AG04450 (cell line): Measurements from ENCODE around the gene UBTF. TPM values are rescaled to one million over a fixed set of nuclear protein-coding genes. Genes with fewer than 3 reads are reported as not detected.

ENCODE experiments used
- CTCF ChIA-PET: fragments of 300-600, 350-600 bp; formaldehyde crosslinking; extraction: SDS; loops from one replicate; lab custom pipeline; 2022; ENCODE audit warnings: antibody characterized with exemption, inconsistent platforms; lab: Charles Lee
- POLR2A ChIA-PET: fragments of 350-600 bp; formaldehyde crosslinking; extraction: SDS; loops from one replicate; lab custom pipeline; 2021; ENCODE audit warnings: antibody characterized with exemption, inconsistent platforms; lab: Yijun Ruan, JAX
- DNase-seq: peaks from one replicate; pipeline ENCODE4 v3.0.0-alpha.2; 2011; ENCODE audit warnings: low read depth, low spot score
- H3K27ac ChIP-seq: one replicate; pipeline ENCODE4 v1.5.1; 2012; ENCODE audit warnings: low read depth, low read length, control low read depth
- H3K27me3 ChIP-seq: one replicate; pipeline ENCODE4 v1.6.0; 2012; ENCODE audit warnings: low read length; ENCODE audit not compliant: control insufficient read depth, insufficient read depth
- H3K4me3 ChIP-seq: 2 replicates; pipeline ENCODE4 v1.5.1; 2011; ENCODE audit warnings: mild to moderate bottlenecking, low read depth, low read length, control low read depth
- H3K9me3 ChIP-seq: 2 replicates; pipeline ENCODE4 v1.5.1; 2012; ENCODE audit warnings: low read length; ENCODE audit not compliant: control insufficient read depth, insufficient read depth
- polyA plus RNA-seq: library from polyadenylated mRNA; depleted of rRNA; stranded (reverse); fragments of >200 nt; gene quantifications from 2 replicates; pipeline ENCODE4 v1.2.3, GENCODE V29; 2011
- TF ChIP-seq, protein P1 (sequence below): IDR thresholded peaks from 2 replicates; pipeline ENCODE4 v1.5.1; 2011; ENCODE audit warnings: low read depth, low read length, control low read depth, inconsistent platforms

Gene UBTF
- polyA plus RNA-seq, 1 experiment = 26.6 TPM

DNA sequence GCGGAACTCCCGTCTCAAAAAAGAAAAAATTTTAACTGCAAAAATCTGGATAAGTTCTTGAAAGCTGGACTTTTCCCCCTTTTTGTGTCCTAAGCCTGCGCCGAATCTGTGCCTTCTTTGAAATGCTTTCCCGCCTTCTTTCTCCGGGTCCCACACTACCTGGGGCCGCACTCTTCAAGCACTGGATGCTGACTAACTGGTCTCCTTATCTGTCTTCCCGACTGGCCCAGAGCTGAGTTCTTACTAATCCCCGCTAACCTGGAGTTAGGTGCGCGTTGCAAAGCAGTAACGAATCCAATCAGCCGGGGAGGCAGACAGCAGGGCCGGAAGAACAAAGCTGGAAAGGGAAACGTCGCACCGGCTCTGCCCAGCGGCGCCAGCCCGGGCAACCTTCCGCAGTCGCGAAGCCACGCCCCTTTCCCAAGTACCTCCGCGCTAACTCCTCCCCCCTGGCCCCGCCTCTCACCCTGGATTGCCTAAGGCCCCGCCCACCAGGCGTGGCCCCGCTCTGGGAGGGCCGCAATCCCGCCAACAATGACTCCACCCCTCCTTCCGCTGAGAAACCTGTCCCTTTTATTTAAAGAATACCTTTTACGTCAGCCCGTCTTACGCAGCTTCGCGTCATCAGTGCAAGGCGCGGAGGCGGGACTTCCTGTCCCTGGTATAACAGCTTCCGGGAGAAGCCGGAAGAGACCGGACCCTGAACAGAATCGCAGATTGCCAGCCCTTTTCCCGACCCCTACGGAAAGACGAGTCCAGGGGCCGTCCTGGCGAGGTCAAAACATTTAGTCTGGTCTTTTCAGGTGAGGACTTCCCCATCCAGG lies 33.0 kb downstream of the UBTF start, which contains the start of gene TMUB2:
TSS of gene TMUB2 (plus strand) at position 666 of the 824 bp plus-strand sequence. CDS start 737 bp downstream, outside the sequence.
- H3K27me3 ChIP-seq = no peaks in the 10 kb centered on the region
- peak; percentile 99 for DNase-seq
- TF ChIP-seq, protein P1, sequence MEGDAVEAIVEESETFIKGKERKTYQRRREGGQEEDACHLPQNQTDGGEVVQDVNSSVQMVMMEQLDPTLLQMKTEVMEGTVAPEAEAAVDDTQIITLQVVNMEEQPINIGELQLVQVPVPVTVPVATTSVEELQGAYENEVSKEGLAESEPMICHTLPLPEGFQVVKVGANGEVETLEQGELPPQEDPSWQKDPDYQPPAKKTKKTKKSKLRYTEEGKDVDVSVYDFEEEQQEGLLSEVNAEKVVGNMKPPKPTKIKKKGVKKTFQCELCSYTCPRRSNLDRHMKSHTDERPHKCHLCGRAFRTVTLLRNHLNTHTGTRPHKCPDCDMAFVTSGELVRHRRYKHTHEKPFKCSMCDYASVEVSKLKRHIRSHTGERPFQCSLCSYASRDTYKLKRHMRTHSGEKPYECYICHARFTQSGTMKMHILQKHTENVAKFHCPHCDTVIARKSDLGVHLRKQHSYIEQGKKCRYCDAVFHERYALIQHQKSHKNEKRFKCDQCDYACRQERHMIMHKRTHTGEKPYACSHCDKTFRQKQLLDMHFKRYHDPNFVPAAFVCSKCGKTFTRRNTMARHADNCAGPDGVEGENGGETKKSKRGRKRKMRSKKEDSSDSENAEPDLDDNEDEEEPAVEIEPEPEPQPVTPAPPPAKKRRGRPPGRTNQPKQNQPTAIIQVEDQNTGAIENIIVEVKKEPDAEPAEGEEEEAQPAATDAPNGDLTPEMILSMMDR = no peak
- H3K27ac ChIP-seq = peak within 1 kb of the TSS; percentile 97
- ChIA-PET POLR2A (interaction anchor here (0.5 to 1.9 kb wide), 18 partner anchors 12 to 1767 kb away, joined by 3 to 14 read pairs (median 4); partner anchors contain the start of genes HDAC5, LSM12 and UBTF), CTCF (interaction anchor here (0.9 to 2.9 kb wide), 6 partner anchors 18 to 308 kb away, joined by 5 to 15 read pairs (median 9); partner anchors contain the start of gene FAM171A2)
- peak within 1 kb of the TSS; percentile 97 for H3K4me3 ChIP-seq
- H3K9me3 ChIP-seq = no peaks in the 10 kb centered on the region; the same call in 1 of the 2 replicates

DNA sequence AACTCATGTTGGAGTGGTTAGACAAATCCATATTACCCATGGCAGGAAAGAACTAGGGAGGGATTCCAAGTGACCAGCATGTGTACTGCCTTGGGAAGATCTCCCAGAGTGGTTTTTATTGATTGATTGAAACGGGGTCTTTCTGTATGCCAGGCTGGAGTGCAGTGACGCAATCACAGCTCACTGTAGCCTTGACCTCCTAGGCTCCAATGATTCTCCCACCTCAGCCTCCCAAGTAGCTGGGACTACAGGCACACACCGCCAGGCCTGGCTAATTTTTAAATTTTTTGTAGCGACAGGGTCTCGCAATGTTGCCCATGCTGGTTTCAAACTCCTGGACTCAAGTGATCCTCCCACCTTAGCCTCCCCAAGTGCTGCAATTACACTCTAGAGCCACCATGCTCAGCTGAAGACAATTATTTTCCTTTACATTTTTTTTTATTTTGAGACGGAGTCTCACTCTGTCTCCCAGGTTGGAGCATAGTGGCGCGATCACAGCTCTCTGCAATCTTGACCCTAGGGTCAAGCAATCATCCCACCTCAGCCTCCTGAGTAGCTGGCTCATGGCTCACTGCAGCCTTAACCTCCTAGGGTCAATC lies 35.2 kb downstream of the UBTF start:
- ChIA-PET POLR2A (interaction anchor here (0.7 kb wide), 1 partner anchor 38 kb away, joined by 3 read pairs; no protein-coding TSS in a partner anchor), CTCF (interaction anchor here (0.6 to 2.9 kb wide), 5 partner anchors 15 to 306 kb away, joined by 3 to 15 read pairs (median 5); no protein-coding TSS in a partner anchor)
- TF ChIP-seq, protein P1 = no peak
- H3K9me3 ChIP-seq = no peaks in the 10 kb centered on the region; the same call in 1 of the 2 replicates
- H3K4me3 ChIP-seq = no peak overlapping the region
- DNase-seq = no peak
- no peaks in the 10 kb centered on the region for H3K27me3 ChIP-seq
- H3K27ac ChIP-seq = no peak overlapping the region

DNA sequence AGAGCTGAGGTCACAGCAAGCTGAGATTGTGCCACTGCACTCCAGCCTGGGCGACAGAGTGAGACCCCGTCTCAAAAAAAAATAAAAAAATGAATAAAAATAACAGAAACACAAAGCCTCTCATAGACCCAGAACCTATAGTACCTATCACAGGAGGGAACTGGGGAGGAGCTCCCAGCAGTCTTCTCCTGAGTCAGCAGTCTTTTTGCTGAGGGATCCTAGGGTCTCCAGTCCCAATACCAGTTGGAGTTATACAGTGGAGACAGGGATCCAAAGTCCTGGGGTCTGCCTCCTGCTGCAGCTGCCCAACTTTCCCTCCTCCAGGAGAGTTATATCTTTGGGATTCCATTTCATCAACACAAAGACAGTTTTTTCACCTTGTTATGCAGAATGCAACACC lies 36.5 kb downstream of the UBTF start:
- Histone ChIP-seq H3K4me3 (no peak overlapping the region), H3K27me3 (no peaks in the 10 kb centered on the region), H3K9me3 (no peaks in the 10 kb centered on the region; the same call in 1 of the 2 replicates), H3K27ac (no peak overlapping the region)
- CTCF ChIA-PET = no interaction called here
- TF ChIP-seq, protein P1 = no peak
- DNase-seq = no peak
- POLR2A ChIA-PET = no interaction called here

DNA sequence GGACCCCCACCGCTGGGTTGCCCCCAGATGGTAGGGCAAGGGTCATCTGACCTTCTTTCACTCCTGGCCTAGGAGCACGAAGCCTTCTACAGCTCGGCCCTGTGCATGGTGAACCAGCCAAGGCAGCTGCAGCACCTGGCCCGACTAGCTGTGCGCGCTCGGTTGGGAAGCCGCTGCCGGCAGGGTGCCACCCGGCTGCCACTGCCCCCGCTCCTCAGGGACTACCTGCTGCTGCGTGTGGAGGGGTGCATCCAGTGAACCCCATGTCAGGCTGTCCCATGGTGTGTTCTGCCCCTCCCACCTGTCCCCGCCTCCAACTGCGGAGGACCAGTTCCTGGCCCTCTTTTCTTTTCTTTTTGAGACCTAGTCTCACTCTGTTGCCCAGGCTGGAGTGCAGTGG lies 41.3 kb downstream of the UBTF start:
- ChIA-PET POLR2A (interaction anchor here (0.7 kb wide), 1 partner anchor 30 kb away, joined by 4 read pairs; no protein-coding TSS in a partner anchor), CTCF (no interaction called here)
- DNase-seq = no peak
- no peak overlapping the region for H3K27ac ChIP-seq
- TF ChIP-seq, protein P1 = no peak
- no peaks in the 10 kb centered on the region for H3K9me3 ChIP-seq
- H3K4me3 ChIP-seq = no peak overlapping the region
- H3K27me3 ChIP-seq = no peaks in the 10 kb centered on the region
